Measurements from ENCODE around the gene TBC1D3.
"Not testable (repeated sequence)": the region's sequence is repeated elsewhere in the genome, so short reads cannot be mapped to it uniquely, and the experiment has no call there.

TBC1D3 gene

GRCh38 chr17:38192455-38192854 is at the start of gene TBC1D3:
TBC1D3 (minus strand) TSS chr17:38192555; CDS start chr17:38191029, 1,526 bp downstream.
- DNase-seq = not testable (repeated sequence)

- DNase-seq = not testable (repeated sequence)
Observed at GRCh38 chr17:38232790-38233189, 40.4 kb upstream of the TBC1D3 start.

GRCh38 chr17:38225844-38226495 is 33.6 kb upstream of the TBC1D3 start:
- DNase-seq = not testable (repeated sequence)

GRCh38 chr17:38220867-38221266 is 28.5 kb upstream of the TBC1D3 start:
- not testable (repeated sequence) for DNase-seq

GRCh38 chr17:38200271-38200670 is 7.9 kb upstream of the TBC1D3 start:
- not testable (repeated sequence) for DNase-seq

- DNase-seq = not testable (repeated sequence)
Observed at GRCh38 chr17:38134860-38135259, 57.5 kb downstream of the TBC1D3 start.
